ENCODE measurements around the gene HYAL2. TPM values are rescaled to one million over a fixed set of nuclear protein-coding genes. Genes with fewer than 3 reads are reported as not detected.
A peak's percentile ranks its signal among the peaks of the same experiment; 100 is the strongest.
"Not testable (repeated sequence)": the region's sequence is repeated elsewhere in the genome, so short reads cannot be mapped to it uniquely, and the experiment has no call there.

The HYAL2 gene
- total RNA-seq, 1 donor, result 39.9 TPM

GRCh38 chr3:50273689-50274065 is 48.9 kb downstream of the HYAL2 start:
- DNase-seq (ENCODE audit: low read depth in 2 of 3, low spot score in 2 of 3), result no peak

- peak; percentile 74 to 82 (median 79) for DNase-seq (ENCODE audit: low read depth in 2 of 3, low spot score in 2 of 3)
These were observed 49.4 kb downstream of the HYAL2 start for GRCh38 chr3:50272911-50273688.

GRCh38 chr3:50272538-50272910 is 50.0 kb downstream of the HYAL2 start:
- not testable (repeated sequence) for DNase-seq (ENCODE audit: low read depth in 2 of 3, low spot score in 2 of 3)

GRCh38 chr3:50271314-50271936 is 51.1 kb downstream of the HYAL2 start:
- no peak for DNase-seq (ENCODE audit: low read depth in 2 of 3, low spot score in 2 of 3)

- DNase-seq (ENCODE audit: low read depth in 2 of 3, low spot score in 2 of 3), result no peak
These were observed 51.9 kb downstream of the HYAL2 start for GRCh38 chr3:50270422-50271224.

- no peak for DNase-seq (ENCODE audit: low read depth in 2 of 3, low spot score in 2 of 3)
These were observed 52.5 kb downstream of the HYAL2 start for GRCh38 chr3:50269977-50270413.

- DNase-seq (ENCODE audit: low read depth in 2 of 3, low spot score in 2 of 3), result no peak
These were observed 53.1 kb downstream of the HYAL2 start for GRCh38 chr3:50269460-50269859.

GRCh38 chr3:50268703-50269451 is 53.7 kb downstream of the HYAL2 start, which contains the start of gene SEMA3B:
TSS of gene SEMA3B (plus strand) at chr3:50269147. CDS start at chr3:50269241, 94 bp downstream.
- DNase-seq (ENCODE audit: low read depth in 2 of 3, low spot score in 2 of 3), result no peak

- no peak for DNase-seq (ENCODE audit: low read depth in 2 of 3, low spot score in 2 of 3)
These were observed 54.3 kb downstream of the HYAL2 start for GRCh38 chr3:50268276-50268675.

Other genes with a start within 250 kb of the HYAL2 start
- gene RBM5, start 233.8 kb downstream of the HYAL2 start, total RNA-seq, result 267 TPM
- gene SEMA3F, start 167.4 kb downstream of the HYAL2 start, total RNA-seq, result 1.1 TPM
- gene GNAT1, start 131.1 kb downstream of the HYAL2 start, total RNA-seq, result not detected
- under 0.01 TPM for gene SLC38A3, start 117.5 kb downstream of the HYAL2 start, total RNA-seq
- gene GNAI2, start 86.5 kb downstream of the HYAL2 start, total RNA-seq, result 596 TPM
- gene SEMA3B, start 53.6 kb downstream of the HYAL2 start, total RNA-seq, result 0.54 TPM
- gene LSMEM2, start 43.7 kb downstream of the HYAL2 start, total RNA-seq, result not detected
- gene IFRD2, start 30.3 kb downstream of the HYAL2 start, total RNA-seq, result 77.8 TPM
- gene HYAL3, start 23.3 kb downstream of the HYAL2 start, total RNA-seq, result 44.7 TPM
- 88.6 TPM for gene NAA80, start 23.3 kb downstream of the HYAL2 start, total RNA-seq
- 0.27 TPM for gene HYAL1, start 19.2 kb downstream of the HYAL2 start, total RNA-seq
- gene TUSC2, start 5.5 kb upstream of the HYAL2 start, total RNA-seq, result 28.8 TPM
- 217 TPM for gene RASSF1, start 18.1 kb upstream of the HYAL2 start, total RNA-seq
- gene ZMYND10, start 23.0 kb upstream of the HYAL2 start, total RNA-seq, result 3.8 TPM
- 39.9 TPM for gene NPRL2, start 28.0 kb upstream of the HYAL2 start, total RNA-seq
- gene CYB561D2, start 28.1 kb upstream of the HYAL2 start, total RNA-seq, result 57.6 TPM
- gene TMEM115, start 36.8 kb upstream of the HYAL2 start, total RNA-seq, result 49.3 TPM
- gene CACNA2D2, start 180.9 kb upstream of the HYAL2 start, total RNA-seq, result 1.1 TPM
- 6.2 TPM for gene C3orf18, start 245.0 kb upstream of the HYAL2 start, total RNA-seq
- 10.0 TPM for gene HEMK1, start 246.8 kb upstream of the HYAL2 start, total RNA-seq

Measured in hematopoietic multipotent progenitor cell (in vitro differentiated cells).